GM12873 (cell line): ENCODE data around the gene PLIN3.
A peak's percentile ranks its signal among the peaks of the same experiment; 100 is the strongest.

Experiments
- TF ChIP-seq, protein P1 (sequence below): IDR thresholded peaks from 2 replicates; pipeline ENCODE4 v1.5.1; 2012; ENCODE audit warnings: low read depth, mild to moderate bottlenecking, moderate library complexity, low read length, control low read depth; ENCODE audit not compliant: insufficient read depth; ENCODE audit errors: missing control alignments

Gene PLIN3

DNA sequence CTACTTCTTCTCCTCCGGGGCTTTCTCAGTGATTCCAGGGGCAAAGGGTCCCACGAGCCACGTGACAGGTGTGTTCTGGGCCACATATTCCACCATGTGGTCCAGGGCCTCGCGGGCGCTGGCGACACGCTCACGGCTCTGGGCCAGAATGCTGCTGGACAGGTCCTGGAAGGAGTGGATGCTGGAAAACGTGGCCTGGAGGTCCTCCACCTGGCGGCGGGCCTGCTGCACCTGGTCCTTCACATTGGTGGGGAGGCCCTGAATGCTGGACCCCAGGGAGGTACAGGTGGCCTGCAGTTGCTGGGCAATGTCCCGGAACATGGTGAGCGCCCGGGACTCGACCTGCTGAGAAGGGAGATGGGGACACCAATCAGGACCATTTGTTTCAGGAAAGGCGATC is 28.3 kb downstream of the PLIN3 start:
- TF ChIP-seq, protein P1, sequence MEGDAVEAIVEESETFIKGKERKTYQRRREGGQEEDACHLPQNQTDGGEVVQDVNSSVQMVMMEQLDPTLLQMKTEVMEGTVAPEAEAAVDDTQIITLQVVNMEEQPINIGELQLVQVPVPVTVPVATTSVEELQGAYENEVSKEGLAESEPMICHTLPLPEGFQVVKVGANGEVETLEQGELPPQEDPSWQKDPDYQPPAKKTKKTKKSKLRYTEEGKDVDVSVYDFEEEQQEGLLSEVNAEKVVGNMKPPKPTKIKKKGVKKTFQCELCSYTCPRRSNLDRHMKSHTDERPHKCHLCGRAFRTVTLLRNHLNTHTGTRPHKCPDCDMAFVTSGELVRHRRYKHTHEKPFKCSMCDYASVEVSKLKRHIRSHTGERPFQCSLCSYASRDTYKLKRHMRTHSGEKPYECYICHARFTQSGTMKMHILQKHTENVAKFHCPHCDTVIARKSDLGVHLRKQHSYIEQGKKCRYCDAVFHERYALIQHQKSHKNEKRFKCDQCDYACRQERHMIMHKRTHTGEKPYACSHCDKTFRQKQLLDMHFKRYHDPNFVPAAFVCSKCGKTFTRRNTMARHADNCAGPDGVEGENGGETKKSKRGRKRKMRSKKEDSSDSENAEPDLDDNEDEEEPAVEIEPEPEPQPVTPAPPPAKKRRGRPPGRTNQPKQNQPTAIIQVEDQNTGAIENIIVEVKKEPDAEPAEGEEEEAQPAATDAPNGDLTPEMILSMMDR: no peak

DNA sequence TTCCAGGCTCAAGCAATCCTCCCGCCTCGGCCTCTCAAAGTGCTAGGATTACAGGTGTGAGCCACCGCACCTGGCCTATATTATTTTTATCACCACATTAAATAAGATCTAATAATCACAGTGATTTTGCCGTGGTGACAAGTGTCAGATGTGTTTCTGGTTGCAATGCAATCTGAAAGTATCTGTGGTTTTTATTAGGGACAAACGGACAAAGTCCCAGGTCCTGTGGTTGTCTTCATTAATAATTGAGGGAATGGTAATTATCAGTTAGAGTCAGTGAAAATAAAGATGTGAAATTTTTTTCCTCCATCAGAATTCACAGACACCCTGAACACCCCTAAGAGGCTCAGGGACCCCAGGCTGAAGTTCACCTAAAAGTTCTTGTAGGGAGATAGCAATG is 34.7 kb downstream of the PLIN3 start:
- TF ChIP-seq, protein P1: no peak

DNA sequence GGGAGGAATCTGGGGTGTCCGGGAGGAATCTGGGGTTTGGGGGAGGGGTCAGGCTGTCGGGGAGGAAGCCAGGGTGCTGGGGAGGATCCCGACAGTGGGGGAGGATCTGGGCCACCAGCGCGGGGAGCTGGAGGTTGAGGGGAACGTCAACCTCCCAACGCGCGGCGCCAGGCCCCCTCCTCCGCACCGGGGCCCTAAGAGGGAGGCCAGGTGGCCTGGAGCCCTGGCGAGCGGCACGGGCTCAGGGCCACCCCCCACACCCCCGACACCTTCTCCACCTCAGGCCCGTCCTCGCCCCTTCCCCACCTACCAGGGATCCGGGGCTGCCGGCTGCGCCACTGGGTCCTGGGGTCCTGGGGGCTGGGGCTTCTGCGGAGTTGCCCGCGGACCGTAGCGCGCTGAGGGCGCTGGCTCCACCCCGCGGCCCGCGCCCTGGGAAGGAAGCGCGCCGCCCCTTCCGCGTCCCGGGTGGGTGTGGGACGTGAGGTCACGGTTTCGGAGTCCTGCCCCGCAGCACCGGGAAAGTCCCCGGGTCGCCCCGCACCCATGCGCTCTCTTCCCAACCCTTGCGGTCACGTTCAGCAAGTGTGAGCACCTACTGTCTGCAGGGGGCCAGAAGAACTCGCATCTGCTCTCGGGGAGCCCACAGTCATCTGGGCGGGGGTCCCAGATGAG is 36.0 kb downstream of the PLIN3 start, which contains the start of gene TICAM1:
TICAM1 (minus strand) TSS at position 409 of the 675 bp plus-strand sequence. CDS start 13,335 bp downstream, outside the sequence.
- TF ChIP-seq, protein P1: no peak

GRCh38 chr19:4830768-4831265 is 36.6 kb downstream of the PLIN3 start:
- TF ChIP-seq, protein P1: no peak

DNA sequence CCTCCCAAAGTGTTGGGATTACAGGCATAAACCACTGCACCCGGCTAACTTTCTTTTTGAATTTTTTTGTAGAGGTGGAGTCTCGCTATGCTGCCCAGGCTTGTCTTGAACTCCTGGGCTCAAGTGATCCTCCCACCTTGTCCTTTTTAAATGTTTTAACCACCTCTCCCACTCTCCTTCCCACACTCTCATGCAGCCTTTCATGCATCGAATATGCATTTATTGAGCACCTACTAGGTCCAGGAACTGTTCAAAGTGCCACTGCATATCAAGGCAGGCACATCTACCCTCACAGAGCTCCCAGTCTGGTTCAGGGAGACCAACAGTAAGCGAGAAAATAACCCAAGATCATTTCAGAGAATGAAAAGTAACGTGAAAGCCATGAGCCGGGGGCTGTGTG is 37.1 kb downstream of the PLIN3 start:
- TF ChIP-seq, protein P1: no peak

DNA sequence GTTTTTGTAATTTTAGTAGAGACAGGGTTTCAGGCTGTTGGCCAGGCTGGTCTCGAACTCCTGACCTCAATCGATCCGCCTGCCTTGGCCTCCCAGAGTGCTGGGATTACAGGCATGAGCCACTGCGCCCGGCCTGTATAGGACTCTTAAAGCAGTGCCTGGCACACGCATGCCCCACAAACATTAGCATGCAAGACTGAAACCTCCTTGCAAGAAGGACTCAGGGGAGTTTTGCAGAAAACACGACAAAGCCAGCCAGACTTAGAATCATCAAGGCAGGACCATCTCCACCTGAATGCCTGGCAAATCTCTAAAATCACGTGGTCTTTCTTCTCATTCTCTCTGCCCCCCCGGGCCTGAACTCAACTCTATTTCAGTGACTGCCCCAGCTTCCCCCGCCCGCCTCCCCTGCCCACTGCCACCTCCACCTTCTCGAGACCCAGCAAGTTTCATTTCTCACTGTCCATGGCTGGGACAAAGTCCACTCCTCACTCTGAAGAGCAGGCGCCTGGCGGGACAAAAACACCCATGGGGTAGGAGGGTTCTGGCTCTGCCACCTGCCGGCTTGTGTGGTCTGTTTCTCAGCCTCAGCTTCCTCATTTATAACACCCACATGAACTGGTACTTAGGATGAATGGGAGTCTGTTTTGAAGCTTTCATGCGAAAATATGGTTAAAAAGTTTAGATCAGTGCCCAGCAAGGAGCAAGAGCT is 38.3 kb downstream of the PLIN3 start:
- TF ChIP-seq, protein P1: peak; percentile 29

GRCh38 chr19:4823577-4823976 is 43.9 kb downstream of the PLIN3 start:
- TF ChIP-seq, protein P1: no peak
